ENCODE data around the gene JAG2. TPM values are rescaled to one million over a fixed set of nuclear protein-coding genes. Genes with fewer than 3 reads are reported as not detected.

JAG2 gene
- total RNA-seq, 3 donors from 2014 or later (not counting 1 experiment from before 2014, with no cell fraction given): 3.5 to 6.6 (median 6.1) TPM

DNA sequence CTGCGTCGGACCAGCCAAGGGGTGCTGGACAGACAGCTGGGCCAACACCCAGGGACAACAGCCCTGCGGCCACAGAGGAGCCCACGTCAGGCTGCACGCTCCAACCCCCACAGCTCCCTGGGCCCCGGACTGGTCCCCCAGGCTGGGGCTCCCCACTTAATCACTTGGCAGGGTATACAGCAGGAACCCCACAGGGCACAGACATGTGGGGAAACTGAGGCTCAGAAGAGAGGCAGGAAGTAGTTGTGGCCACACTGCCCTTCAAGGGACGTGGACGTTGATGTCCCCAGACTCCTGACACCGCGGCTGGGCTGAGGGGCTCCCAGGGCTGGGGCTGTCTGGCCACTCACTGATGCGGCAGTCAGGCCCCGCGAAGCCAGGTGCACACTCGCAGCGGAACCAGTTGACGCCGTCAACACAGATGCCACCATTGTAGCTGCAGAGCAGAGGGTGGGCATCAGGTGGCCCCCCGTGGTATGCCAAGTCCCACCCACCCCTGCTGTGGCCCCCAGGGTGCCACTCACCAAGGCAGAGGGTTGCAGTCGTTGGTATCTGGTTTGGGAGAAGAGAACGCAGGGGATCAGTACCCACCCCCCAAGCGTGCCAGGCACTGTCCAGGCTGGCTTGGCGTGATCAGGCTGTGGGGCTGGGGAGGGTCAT, 21.5 kb downstream of the JAG2 start:
- Mint-ChIP-seq H3K27ac (no peak overlapping the region), H3K36me3 (no peaks in the 10 kb centered on the region), H3K4me1 (no peaks in the 10 kb centered on the region), H3K9me3 (no peaks in the 10 kb centered on the region), H3K27me3 (ENCODE audit: low read depth in 2 of 2) (no peaks in the 10 kb centered on the region), H3K4me3 (no peak overlapping the region)
- no peaks in the 10 kb centered on the region for H3K36me3 ChIP-seq (ENCODE audit: control insufficient read depth, insufficient read depth, low read length)
- intact Hi-C loops (cut with micrococcal nuclease): no loop called here
- no peaks in the 10 kb centered on the region for H3K4me1 ChIP-seq (ENCODE audit: control insufficient read depth, insufficient read depth, low read length)
- no peaks in the 10 kb centered on the region for H3K9me3 ChIP-seq (ENCODE audit: control insufficient read depth, insufficient read depth, low read length)
- TF ChIP-seq, protein P1, sequence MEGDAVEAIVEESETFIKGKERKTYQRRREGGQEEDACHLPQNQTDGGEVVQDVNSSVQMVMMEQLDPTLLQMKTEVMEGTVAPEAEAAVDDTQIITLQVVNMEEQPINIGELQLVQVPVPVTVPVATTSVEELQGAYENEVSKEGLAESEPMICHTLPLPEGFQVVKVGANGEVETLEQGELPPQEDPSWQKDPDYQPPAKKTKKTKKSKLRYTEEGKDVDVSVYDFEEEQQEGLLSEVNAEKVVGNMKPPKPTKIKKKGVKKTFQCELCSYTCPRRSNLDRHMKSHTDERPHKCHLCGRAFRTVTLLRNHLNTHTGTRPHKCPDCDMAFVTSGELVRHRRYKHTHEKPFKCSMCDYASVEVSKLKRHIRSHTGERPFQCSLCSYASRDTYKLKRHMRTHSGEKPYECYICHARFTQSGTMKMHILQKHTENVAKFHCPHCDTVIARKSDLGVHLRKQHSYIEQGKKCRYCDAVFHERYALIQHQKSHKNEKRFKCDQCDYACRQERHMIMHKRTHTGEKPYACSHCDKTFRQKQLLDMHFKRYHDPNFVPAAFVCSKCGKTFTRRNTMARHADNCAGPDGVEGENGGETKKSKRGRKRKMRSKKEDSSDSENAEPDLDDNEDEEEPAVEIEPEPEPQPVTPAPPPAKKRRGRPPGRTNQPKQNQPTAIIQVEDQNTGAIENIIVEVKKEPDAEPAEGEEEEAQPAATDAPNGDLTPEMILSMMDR (IDR thresholded peaks at IDR 0.05): no peak
- no peak overlapping the region for H3K4me3 ChIP-seq (ENCODE audit: low read length)
- H3K27me3 ChIP-seq (ENCODE audit: control insufficient read depth, insufficient read depth, low read length): no peaks in the 10 kb centered on the region
- ATAC-seq (no peak), DNase-seq (no peak)
- no peak overlapping the region for H3K27ac ChIP-seq (ENCODE audit: low read length)
- whole genome bisulfite sequencing (ENCODE audit: insufficient coverage): 93% methylated on average over 22 of the region's 22 CpGs

GRCh38 chr14:105146181-105146975, 22.2 kb downstream of the JAG2 start:
- H3K36me3 Mint-ChIP-seq: no peaks in the 10 kb centered on the region
- no peak overlapping the region for H3K27ac ChIP-seq (ENCODE audit: low read length)
- no peaks in the 10 kb centered on the region for H3K27me3 Mint-ChIP-seq (ENCODE audit: low read depth in 2 of 2)

GRCh38 chr14:105145381-105146180, 23.0 kb downstream of the JAG2 start:
- no peaks in the 10 kb centered on the region for H3K27me3 Mint-ChIP-seq (ENCODE audit: low read depth in 2 of 2)
- no peak for ATAC-seq
- H3K36me3 ChIP-seq (ENCODE audit: control insufficient read depth, insufficient read depth, low read length): no peaks in the 10 kb centered on the region
- intact Hi-C loops (cut with micrococcal nuclease): no loop called here
- H3K4me1 ChIP-seq (ENCODE audit: control insufficient read depth, insufficient read depth, low read length): no peaks in the 10 kb centered on the region
- no peaks in the 10 kb centered on the region for H3K4me1 Mint-ChIP-seq
- H3K36me3 Mint-ChIP-seq: no peaks in the 10 kb centered on the region
- H3K27ac Mint-ChIP-seq: no peak overlapping the region
- 95% methylated on average over 28 of the region's 28 CpGs for WGBS (ENCODE audit: insufficient coverage)
- no peaks in the 10 kb centered on the region for H3K9me3 ChIP-seq (ENCODE audit: control insufficient read depth, insufficient read depth, low read length)
- no peaks in the 10 kb centered on the region for H3K27me3 ChIP-seq (ENCODE audit: control insufficient read depth, insufficient read depth, low read length)
- TF ChIP-seq, protein P1 (IDR thresholded peaks at IDR 0.05): no peak
- no peak overlapping the region for H3K4me3 Mint-ChIP-seq
- H3K27ac ChIP-seq (ENCODE audit: low read length): no peak overlapping the region
- DNase-seq: no peak
- no peaks in the 10 kb centered on the region for H3K9me3 Mint-ChIP-seq
- H3K4me3 ChIP-seq (ENCODE audit: low read length): no peak overlapping the region

More at GRCh38 chr14:105146181-105146975, 22.2 kb downstream of the JAG2 start:
- H3K36me3 ChIP-seq (ENCODE audit: control insufficient read depth, insufficient read depth, low read length): no peaks in the 10 kb centered on the region
- no peaks in the 10 kb centered on the region for H3K4me1 ChIP-seq (ENCODE audit: control insufficient read depth, insufficient read depth, low read length)
- 93% methylated on average over 40 of the region's 40 CpGs for WGBS (ENCODE audit: insufficient coverage)
- intact Hi-C loops (cut with micrococcal nuclease): no loop called here
- H3K27me3 ChIP-seq (ENCODE audit: control insufficient read depth, insufficient read depth, low read length): no peaks in the 10 kb centered on the region
- no peak overlapping the region for H3K4me3 ChIP-seq (ENCODE audit: low read length)
- H3K27ac Mint-ChIP-seq: no peak overlapping the region
- TF ChIP-seq, protein P1 (IDR thresholded peaks at IDR 0.05): no peak
- no peaks in the 10 kb centered on the region for H3K9me3 ChIP-seq (ENCODE audit: control insufficient read depth, insufficient read depth, low read length)
- H3K4me1 Mint-ChIP-seq: no peaks in the 10 kb centered on the region
- H3K4me3 Mint-ChIP-seq: no peak overlapping the region
- no peaks in the 10 kb centered on the region for H3K9me3 Mint-ChIP-seq
- no peak for ATAC-seq
- DNase-seq: no peak

Measured in natural killer cell (primary cell).